GM18508 (cell line): Measurements from ENCODE around the gene TNFAIP8.

Experiments
- ATAC-seq: cut with Tn5 transposase; IDR thresholded peaks from one replicate; pipeline ENCODE4 v1.9.1; 2021; ENCODE audit warnings: moderate number of reproducible peaks; ENCODE audit not compliant: insufficient read depth, unreplicated experiment

The TNFAIP8 gene

DNA sequence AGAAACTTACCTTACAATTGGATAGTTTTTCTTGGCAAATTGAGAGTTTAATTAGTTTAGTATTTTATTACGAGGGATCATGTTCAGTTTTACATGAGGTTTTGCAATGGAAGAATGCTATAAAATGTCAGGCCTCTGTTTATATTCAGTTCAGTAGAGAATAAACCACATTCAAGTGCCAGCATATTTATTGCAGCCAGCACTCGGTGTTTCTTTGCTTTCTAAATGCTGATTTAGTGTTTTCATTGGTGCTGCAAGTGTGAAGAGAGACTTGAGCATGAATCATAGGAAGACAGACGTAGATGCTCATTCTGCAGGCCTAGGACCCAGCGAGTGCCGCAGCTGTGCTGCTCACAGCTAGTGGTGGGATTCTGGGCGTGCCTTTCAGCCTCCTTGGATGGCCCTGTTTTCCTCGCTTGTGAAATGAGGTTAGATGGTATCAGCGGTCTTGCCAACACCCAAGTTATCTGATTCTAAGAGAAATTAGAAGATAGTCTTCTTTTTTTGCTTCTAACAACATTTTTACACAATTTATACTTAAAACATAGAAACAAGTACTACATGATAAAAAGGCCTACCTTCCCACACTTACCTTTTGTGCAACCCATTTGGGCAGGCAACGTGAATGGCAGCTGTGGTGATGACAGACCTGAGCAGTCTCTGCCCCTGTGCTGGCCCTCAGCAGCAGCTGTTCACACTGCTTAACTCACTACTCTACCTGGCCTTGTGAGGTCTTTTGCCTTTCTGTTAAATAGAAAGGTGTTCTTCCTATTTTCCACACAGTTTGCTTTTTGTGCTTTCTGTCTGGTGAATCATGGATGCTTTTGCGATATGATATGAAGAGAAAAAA lies 26.8 kb upstream of the TNFAIP8 start:
- no peak for ATAC-seq

DNA sequence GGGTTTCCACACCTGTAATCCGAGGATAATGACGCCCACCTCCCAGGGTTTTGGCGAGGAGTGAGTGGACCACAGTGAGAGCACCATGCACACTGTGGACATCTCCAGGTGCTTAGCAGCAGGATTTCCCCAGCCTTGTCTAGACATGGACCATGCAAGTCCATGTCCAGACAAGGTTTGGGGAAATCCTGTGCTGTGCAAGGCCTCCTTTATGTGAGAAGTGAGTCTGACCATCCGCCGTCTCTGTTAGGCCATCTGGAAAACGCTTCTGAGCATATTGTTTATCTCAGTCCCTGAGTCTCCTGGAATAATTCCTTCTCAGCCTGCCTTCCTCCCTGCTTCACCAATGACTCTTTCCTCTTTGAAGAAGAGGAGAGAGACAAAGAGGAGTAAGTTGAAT lies 26.2 kb upstream of the TNFAIP8 start:
- no peak for ATAC-seq

DNA sequence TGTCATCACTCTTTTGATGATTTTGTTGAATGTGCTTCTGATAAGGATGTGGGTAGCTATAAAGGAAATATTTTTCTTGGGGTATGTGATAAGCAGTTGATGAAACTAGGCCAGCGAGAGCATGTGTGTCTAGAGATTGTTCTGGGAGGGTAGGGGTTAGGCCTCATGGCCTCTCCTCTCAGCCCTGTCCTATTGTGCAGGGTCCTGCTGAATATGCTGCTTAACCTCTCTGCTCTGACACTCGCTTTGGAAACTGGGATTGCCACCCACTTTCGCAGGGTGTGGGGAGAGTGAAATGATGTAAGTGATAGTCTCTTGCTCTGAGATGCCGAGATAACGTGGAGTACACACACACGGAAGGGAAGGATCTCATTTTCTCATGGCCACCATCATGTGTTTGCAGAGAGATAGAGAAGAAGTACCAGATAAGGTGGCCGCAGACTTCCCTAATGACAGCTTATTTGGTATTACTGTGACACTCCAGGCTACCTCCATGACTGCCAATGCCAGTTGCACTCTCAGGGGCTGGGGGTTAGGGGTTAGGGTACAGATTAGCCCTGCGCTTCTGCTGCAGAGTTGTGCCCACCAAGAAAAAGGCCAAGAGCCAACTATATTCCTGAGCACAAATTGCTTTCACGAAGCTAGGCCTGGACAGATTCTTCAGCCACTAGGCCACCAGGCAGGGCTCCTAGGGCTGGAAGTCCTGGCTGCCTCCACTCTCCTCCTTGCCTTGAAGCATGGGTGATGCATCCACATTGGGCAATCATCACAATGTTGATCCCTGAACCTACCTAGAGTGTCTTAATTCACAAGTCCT lies 25.2 kb upstream of the TNFAIP8 start:
- ATAC-seq: no peak

- ATAC-seq: no peak
Observed at GRCh38 chr5:119331566-119332095, 24.2 kb upstream of the TNFAIP8 start.

DNA sequence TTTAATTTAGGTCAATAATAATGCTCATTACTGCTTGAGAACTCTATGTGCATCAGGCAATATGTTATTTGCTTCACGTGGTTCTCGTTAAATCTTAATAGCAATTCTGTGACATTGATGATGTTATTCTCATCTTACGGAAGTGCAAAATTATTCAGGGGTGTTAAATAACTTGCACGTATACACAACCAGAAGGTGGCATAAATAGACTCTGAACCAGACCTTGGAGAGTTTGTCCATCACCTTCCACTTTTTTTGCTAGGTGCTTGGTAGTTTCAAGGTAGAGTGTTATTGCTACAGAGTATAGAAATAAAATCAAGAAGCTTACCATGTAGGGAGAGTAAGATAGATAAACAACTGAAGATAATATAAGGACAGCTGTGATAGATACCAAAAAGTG lies 23.6 kb upstream of the TNFAIP8 start:
- no peak for ATAC-seq

- ATAC-seq: no peak
Observed at GRCh38 chr5:119332978-119333401, 22.8 kb upstream of the TNFAIP8 start.

DNA sequence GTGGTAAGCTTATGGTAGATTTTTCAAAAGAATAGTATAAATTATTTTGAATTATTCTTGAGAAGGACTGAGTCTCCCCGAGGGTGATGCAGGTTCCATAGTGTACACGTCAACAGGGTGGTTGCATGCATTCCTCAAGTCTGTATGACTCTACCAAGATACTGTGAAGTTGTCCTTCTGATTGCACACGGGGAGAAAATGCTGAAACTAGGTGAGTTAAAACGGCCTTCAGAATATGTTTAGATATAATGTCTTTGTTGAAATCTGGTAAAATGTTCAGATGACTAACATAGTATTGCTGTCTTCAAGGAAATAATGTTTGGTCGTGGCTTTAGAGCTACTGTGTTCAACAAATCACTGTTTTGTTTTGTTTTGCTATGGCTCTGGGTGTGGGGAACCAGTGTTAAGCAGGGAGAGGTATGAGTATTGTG lies 22.4 kb upstream of the TNFAIP8 start:
- ATAC-seq: no peak

DNA sequence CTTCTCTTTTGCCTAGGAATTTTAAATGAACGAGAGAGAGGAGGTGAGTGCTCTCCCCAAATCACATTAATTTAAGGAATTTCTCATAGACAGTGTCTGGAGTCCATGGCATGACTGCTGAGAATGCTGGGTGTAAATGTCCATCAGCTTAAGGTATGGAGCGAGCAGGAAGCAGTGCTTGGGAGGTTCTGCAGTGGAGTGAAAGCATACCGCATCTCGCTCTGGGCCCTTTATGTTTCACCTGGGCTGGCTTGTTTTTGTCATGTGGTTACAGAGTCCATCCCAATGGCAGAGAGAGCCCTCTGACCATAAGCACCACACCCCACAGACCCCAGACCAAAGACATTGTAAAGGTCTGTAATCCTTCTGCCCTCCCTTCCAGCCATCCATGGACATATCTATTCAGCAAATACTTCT lies 20.6 kb upstream of the TNFAIP8 start:
- no peak for ATAC-seq

- no peak for ATAC-seq
Observed at GRCh38 chr5:119336262-119336661, 19.6 kb upstream of the TNFAIP8 start.

DNA sequence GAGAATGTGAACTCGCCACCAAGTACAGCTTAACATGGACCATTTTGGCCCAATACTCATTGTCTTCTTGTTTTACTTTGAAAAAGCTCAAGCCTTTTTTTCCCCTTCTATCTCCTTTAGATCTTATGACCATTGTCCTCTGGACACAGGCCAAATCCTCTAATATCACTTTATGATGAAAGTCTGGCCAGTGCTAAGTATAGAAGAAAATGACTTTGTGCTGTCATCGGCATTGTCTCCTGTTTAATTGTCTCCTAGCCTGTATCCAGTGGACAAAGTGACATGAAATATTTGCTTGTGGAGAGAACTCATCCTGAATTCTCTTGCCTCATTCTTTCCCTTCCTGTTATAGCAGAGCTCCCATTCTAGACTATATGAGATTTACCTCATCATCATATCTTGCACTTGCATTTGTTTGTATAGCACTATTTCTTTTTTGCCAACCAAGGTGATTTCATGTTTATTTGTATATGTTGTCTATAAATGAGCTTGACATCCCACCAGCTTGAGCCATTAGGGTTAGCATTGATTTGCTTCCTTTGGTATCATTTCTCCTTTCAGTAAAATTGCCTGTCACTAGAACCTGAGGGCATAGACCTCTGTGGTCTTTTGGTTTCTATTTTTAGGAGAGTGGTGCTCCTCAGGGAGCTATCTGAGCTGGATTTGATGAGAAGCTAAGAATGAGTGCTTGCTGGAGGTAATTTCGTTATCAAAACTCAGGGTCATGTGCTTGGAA lies 18.8 kb upstream of the TNFAIP8 start:
- ATAC-seq: no peak

- ATAC-seq: no peak
Observed at GRCh38 chr5:119338326-119338946, 17.4 kb upstream of the TNFAIP8 start.

GRCh38 chr5:119339344-119339743 lies 16.5 kb upstream of the TNFAIP8 start:
- no peak for ATAC-seq

GRCh38 chr5:119339965-119340364 lies 15.9 kb upstream of the TNFAIP8 start:
- ATAC-seq: no peak

DNA sequence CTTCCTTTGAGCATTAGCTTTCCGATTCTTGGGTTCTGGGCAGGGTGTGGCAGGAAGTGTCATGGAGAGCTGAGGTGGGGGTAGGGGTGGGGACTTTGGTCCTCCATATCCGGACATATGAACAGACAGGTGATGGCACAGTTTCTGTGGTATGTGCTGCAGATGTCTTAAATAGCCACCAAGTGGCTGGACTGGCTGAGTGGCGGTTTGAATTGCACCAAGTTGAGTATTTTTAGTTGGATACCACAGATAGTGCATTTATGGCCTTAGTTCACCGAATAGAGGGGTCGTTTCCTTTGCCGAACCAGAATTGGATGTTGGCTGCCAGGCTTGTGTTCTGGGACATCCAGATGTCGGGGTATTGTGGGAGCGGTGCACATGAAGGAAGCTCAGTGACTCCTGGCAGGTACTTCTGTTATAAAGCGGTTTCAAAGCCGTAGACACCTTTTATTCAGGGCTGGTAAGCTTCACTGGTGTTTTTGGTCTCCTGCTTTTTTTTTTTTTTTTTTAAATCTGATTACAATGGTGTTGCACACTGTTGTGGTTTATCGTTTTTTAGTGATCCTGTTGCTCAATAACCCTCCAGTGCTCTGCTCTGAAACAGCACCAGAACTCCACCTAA lies 15.1 kb upstream of the TNFAIP8 start:
- ATAC-seq: peak; percentile 44

GRCh38 chr5:119341452-119342349 lies 14.1 kb upstream of the TNFAIP8 start:
- peak; percentile 41 for ATAC-seq

DNA sequence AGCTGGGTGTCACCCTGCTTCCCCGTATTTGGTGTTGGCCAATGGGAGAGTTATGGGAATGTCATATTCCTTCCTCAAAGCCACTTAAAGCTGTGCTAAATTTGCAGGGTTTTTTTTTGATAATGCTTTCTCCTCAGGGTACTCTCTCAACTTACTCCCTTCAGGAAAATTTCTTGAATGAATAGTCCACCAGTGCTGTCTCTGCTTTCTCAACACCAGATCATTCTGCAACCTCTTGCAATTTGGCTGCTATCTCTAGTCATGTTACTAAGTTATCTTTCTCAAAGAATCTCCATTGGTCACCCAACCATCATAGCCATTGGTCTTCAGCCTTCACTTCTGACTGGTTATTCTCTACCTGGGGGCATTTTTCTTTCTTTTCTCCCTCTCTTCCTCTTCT lies 13.4 kb upstream of the TNFAIP8 start:
- no peak for ATAC-seq

GRCh38 chr5:119343052-119343451 lies 12.8 kb upstream of the TNFAIP8 start:
- ATAC-seq: no peak

DNA sequence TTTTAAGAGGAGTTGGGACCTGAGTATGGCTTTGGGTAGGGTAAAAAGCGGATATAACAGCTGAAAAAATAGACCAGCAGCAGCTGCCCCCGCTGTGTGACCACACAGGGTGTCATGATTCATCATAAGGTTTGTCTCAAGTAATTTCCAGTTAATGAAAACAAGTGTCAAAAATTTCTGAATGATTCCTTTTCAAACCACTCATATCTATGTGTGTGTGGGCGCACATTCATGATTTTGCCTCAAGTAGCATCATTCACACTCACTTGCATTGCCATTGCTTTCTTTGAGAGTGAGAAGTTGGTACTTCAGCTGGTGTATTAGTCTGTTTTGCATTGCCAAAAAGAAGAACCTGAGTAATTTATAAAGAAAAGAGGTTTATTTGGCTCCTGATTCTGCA lies 12.1 kb upstream of the TNFAIP8 start:
- ATAC-seq: peak; percentile 24

GRCh38 chr5:119344231-119344630 lies 11.6 kb upstream of the TNFAIP8 start:
- no peak for ATAC-seq
